Liver (tissue), 3 donors: ENCODE measurements around the gene IGF2BP2.

Experiments used
- EGR1 ChIP-seq, 2 donors: IDR thresholded peaks; 2 replicates each; pipeline ENCODE4 v1.6.1; 2016 to 2018; ENCODE audit warnings: antibody characterized with exemption in 2 of 2, low read depth in 2 of 2
- FOXA1 ChIP-seq: IDR thresholded peaks from 2 replicates; pipeline ENCODE4 v1.6.1; 2016; ENCODE audit warnings: antibody characterized with exemption
- FOXA2 ChIP-seq: IDR thresholded peaks from 2 replicates; pipeline ENCODE4 v1.6.1; 2016; ENCODE audit warnings: antibody characterized with exemption
- GABPA ChIP-seq, 2 donors: IDR thresholded peaks in 1 of 2; conservative IDR thresholded peaks in 1 of 2; 2 replicates each; pipeline ENCODE4 v1.6.1; 2016; ENCODE audit warnings: antibody characterized with exemption in 2 of 2, mild to moderate bottlenecking in 1 of 2, moderate library complexity in 1 of 2
- HNF4G ChIP-seq: IDR thresholded peaks from 2 replicates; pipeline ENCODE4 v1.6.1; 2016; ENCODE audit warnings: antibody characterized with exemption
- TAF1 ChIP-seq: conservative IDR thresholded peaks from 2 replicates; pipeline ENCODE4 v1.6.1; 2016; ENCODE audit warnings: antibody characterized with exemption, mild to moderate bottlenecking
- YY1 ChIP-seq: IDR thresholded peaks from 2 replicates; pipeline ENCODE4 v1.6.1; 2016; ENCODE audit warnings: antibody characterized with exemption, mild to moderate bottlenecking
- TF ChIP-seq, protein P1 (sequence below): IDR thresholded peaks from 2 replicates; pipeline ENCODE4 v1.6.1; 2016; ENCODE audit warnings: antibody characterized with exemption, mild to moderate bottlenecking
- TF ChIP-seq, protein P2 (sequence below): IDR thresholded peaks from 2 replicates; pipeline ENCODE4 v1.6.1; 2016; ENCODE audit warnings: antibody characterized with exemption
- TF ChIP-seq, protein P3 (sequence below): fragments of 150-350 bp; IDR thresholded peaks from 2 replicates; pipeline ENCODE4 v1.5.1; 2017; ENCODE audit warnings: improper control_type of control experiment, low read depth, low read length; ENCODE audit not compliant: missing input control
- TF ChIP-seq, protein P4 (sequence below): IDR thresholded peaks from 2 replicates; pipeline ENCODE4 v1.6.1; 2016; ENCODE audit warnings: antibody characterized with exemption
- donor health status: healthy.
- donor health status: healthy.

DNA sequence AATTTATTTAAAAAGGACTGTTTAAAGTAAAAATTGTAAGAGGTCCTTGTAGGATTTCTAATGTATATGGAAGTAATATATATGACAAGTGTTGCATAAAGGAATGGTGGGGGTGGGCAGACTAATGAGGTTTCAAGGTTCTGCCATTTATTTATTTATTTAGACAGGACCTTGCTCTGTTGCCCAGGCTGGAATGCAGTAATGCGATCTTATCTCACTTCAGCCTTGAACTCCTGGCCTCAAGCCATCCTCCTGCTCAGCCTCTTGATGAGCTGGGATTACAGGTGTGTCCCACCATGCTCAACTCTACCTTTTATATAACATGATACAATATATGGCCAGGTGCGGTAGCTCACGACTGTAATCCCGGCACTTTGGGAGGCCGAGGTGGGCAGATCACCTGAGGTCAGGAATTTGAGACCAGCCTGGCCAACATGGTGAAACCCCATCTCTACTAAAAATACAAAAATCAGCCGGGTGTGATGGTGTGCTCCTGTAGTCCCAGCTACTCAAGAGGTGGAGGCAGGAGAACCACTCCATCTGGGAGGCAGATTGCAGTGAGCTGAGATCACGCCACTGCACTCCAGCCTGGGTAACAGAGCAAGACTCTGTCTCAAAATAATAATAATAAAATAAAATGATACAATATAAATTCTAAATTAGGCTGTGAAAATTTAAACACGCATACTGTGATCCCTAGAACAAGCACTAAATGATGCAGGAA, 33.8 kb upstream of the IGF2BP2 start:
- TF ChIP-seq FOXA1, result no peak
- TF ChIP-seq, protein P1, sequence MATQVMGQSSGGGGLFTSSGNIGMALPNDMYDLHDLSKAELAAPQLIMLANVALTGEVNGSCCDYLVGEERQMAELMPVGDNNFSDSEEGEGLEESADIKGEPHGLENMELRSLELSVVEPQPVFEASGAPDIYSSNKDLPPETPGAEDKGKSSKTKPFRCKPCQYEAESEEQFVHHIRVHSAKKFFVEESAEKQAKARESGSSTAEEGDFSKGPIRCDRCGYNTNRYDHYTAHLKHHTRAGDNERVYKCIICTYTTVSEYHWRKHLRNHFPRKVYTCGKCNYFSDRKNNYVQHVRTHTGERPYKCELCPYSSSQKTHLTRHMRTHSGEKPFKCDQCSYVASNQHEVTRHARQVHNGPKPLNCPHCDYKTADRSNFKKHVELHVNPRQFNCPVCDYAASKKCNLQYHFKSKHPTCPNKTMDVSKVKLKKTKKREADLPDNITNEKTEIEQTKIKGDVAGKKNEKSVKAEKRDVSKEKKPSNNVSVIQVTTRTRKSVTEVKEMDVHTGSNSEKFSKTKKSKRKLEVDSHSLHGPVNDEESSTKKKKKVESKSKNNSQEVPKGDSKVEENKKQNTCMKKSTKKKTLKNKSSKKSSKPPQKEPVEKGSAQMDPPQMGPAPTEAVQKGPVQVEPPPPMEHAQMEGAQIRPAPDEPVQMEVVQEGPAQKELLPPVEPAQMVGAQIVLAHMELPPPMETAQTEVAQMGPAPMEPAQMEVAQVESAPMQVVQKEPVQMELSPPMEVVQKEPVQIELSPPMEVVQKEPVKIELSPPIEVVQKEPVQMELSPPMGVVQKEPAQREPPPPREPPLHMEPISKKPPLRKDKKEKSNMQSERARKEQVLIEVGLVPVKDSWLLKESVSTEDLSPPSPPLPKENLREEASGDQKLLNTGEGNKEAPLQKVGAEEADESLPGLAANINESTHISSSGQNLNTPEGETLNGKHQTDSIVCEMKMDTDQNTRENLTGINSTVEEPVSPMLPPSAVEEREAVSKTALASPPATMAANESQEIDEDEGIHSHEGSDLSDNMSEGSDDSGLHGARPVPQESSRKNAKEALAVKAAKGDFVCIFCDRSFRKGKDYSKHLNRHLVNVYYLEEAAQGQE, result no peak
- TF ChIP-seq, protein P2, sequence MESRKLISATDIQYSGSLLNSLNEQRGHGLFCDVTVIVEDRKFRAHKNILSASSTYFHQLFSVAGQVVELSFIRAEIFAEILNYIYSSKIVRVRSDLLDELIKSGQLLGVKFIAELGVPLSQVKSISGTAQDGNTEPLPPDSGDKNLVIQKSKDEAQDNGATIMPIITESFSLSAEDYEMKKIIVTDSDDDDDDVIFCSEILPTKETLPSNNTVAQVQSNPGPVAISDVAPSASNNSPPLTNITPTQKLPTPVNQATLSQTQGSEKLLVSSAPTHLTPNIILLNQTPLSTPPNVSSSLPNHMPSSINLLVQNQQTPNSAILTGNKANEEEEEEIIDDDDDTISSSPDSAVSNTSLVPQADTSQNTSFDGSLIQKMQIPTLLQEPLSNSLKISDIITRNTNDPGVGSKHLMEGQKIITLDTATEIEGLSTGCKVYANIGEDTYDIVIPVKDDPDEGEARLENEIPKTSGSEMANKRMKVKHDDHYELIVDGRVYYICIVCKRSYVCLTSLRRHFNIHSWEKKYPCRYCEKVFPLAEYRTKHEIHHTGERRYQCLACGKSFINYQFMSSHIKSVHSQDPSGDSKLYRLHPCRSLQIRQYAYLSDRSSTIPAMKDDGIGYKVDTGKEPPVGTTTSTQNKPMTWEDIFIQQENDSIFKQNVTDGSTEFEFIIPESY, result no peak
- TF ChIP-seq, protein P3, sequence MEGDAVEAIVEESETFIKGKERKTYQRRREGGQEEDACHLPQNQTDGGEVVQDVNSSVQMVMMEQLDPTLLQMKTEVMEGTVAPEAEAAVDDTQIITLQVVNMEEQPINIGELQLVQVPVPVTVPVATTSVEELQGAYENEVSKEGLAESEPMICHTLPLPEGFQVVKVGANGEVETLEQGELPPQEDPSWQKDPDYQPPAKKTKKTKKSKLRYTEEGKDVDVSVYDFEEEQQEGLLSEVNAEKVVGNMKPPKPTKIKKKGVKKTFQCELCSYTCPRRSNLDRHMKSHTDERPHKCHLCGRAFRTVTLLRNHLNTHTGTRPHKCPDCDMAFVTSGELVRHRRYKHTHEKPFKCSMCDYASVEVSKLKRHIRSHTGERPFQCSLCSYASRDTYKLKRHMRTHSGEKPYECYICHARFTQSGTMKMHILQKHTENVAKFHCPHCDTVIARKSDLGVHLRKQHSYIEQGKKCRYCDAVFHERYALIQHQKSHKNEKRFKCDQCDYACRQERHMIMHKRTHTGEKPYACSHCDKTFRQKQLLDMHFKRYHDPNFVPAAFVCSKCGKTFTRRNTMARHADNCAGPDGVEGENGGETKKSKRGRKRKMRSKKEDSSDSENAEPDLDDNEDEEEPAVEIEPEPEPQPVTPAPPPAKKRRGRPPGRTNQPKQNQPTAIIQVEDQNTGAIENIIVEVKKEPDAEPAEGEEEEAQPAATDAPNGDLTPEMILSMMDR, result no peak
- TF ChIP-seq GABPA (IDR thresholded peaks at IDR 0.05 in 1 of 2, conservative IDR thresholded peaks at IDR 0.05 in 1 of 2), result no peak
- TF ChIP-seq EGR1 (IDR thresholded peaks at IDR 0.05; ENCODE audit: low read depth in 2 of 2), result no peak
- no peak for TF ChIP-seq YY1
- no peak for TF ChIP-seq TAF1
- TF ChIP-seq, protein P4, sequence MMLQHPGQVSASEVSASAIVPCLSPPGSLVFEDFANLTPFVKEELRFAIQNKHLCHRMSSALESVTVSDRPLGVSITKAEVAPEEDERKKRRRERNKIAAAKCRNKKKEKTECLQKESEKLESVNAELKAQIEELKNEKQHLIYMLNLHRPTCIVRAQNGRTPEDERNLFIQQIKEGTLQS, result no peak
- no peak for TF ChIP-seq FOXA2
- TF ChIP-seq HNF4G, result no peak
